Tibial artery (tissue), 4 donors: ENCODE data around the gene UPF2.

Experiments used
- DNase-seq, 2 donors: peaks; one replicate each; pipeline ENCODE4 v3.0.0-alpha.2; 2019
- H3K27ac ChIP-seq, 2 donors: fragments of 200-600 bp; sonication (generic) in 1 of 2; 1 replicate in 1 of 2; 2 replicates in 1 of 2; pipeline ENCODE4 v1.5.1; 2018 to 2019; ENCODE audit warnings: mild to moderate bottlenecking in 1 of 2
- H3K27me3 ChIP-seq, 2 donors: fragments of 200-600 bp; sonication (generic) in 1 of 2; one replicate each; pipeline versions ENCODE4 v1.5.1 to v1.6.0; 2016 to 2019
- H3K36me3 ChIP-seq, 3 donors: fragments of 200-600 bp; sonication (generic) in 2 of 3; one replicate each; pipeline ENCODE4 v1.5.1; 2016 to 2019; ENCODE audit warnings: mild to moderate bottlenecking in 2 of 3
- H3K4me1 ChIP-seq, 4 donors: fragments of 200-600 bp; sonication (generic) in 2 of 4; 1 replicate in 3 of 4; 2 replicates in 1 of 4; pipeline ENCODE4 v1.5.1; 2016 to 2019
- H3K4me3 ChIP-seq, 2 donors: fragments of 200-600 bp; sonication (generic) in 1 of 2; 1 replicate in 1 of 2; 2 replicates in 1 of 2; pipeline ENCODE4 v1.5.1; 2018 to 2019; ENCODE audit warnings: mild to moderate bottlenecking in 2 of 2
- H3K9me3 ChIP-seq, 3 donors: fragments of 200-600 bp; sonication (generic) in 1 of 3; one replicate each; pipeline ENCODE4 v1.5.1; 2016 to 2019
- intact Hi-C: fragments of 100-400 bp; cut with DNase I; formaldehyde crosslinking; loops from one replicate; pipeline ENCODE4 v1.15.0; 2023; ENCODE audit warnings: low total_unique reads
- TF ChIP-seq, protein P1 (sequence below), 2 experiments: fragments of 200-600 bp in 1 of 2; fragments of 450-650 bp in 1 of 2; IDR thresholded peaks; one replicate each; pipeline ENCODE4 v1.5.1; 2017 to 2019; ENCODE audit warnings: antibody characterized with exemption in 2 of 2, mild to moderate bottlenecking in 1 of 2, moderate library complexity in 1 of 2

Gene UPF2, protein sequence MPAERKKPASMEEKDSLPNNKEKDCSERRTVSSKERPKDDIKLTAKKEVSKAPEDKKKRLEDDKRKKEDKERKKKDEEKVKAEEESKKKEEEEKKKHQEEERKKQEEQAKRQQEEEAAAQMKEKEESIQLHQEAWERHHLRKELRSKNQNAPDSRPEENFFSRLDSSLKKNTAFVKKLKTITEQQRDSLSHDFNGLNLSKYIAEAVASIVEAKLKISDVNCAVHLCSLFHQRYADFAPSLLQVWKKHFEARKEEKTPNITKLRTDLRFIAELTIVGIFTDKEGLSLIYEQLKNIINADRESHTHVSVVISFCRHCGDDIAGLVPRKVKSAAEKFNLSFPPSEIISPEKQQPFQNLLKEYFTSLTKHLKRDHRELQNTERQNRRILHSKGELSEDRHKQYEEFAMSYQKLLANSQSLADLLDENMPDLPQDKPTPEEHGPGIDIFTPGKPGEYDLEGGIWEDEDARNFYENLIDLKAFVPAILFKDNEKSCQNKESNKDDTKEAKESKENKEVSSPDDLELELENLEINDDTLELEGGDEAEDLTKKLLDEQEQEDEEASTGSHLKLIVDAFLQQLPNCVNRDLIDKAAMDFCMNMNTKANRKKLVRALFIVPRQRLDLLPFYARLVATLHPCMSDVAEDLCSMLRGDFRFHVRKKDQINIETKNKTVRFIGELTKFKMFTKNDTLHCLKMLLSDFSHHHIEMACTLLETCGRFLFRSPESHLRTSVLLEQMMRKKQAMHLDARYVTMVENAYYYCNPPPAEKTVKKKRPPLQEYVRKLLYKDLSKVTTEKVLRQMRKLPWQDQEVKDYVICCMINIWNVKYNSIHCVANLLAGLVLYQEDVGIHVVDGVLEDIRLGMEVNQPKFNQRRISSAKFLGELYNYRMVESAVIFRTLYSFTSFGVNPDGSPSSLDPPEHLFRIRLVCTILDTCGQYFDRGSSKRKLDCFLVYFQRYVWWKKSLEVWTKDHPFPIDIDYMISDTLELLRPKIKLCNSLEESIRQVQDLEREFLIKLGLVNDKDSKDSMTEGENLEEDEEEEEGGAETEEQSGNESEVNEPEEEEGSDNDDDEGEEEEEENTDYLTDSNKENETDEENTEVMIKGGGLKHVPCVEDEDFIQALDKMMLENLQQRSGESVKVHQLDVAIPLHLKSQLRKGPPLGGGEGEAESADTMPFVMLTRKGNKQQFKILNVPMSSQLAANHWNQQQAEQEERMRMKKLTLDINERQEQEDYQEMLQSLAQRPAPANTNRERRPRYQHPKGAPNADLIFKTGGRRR

GRCh38 chr10:12042797-12043651 is at the start of gene UPF2:
Gene UPF2, minus strand, starts transcription at chr10:12042809. Its CDS starts 7,386 bp downstream, at chr10:12035423.
- H3K9me3 ChIP-seq = no peaks in the 10 kb centered on the region
- peak within 1 kb of the TSS; percentile 88 to 93 for H3K27ac ChIP-seq
- TF ChIP-seq, protein P1, sequence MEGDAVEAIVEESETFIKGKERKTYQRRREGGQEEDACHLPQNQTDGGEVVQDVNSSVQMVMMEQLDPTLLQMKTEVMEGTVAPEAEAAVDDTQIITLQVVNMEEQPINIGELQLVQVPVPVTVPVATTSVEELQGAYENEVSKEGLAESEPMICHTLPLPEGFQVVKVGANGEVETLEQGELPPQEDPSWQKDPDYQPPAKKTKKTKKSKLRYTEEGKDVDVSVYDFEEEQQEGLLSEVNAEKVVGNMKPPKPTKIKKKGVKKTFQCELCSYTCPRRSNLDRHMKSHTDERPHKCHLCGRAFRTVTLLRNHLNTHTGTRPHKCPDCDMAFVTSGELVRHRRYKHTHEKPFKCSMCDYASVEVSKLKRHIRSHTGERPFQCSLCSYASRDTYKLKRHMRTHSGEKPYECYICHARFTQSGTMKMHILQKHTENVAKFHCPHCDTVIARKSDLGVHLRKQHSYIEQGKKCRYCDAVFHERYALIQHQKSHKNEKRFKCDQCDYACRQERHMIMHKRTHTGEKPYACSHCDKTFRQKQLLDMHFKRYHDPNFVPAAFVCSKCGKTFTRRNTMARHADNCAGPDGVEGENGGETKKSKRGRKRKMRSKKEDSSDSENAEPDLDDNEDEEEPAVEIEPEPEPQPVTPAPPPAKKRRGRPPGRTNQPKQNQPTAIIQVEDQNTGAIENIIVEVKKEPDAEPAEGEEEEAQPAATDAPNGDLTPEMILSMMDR (IDR thresholded peaks at IDR 0.05) = peak in 1 of 2 experiments; percentile 36
- intact Hi-C loops = loop anchor here (1.0 kb wide), 1 partner anchor 25 kb away; the partner anchor contains the start of gene DHTKD1
- H3K27me3 ChIP-seq = no peaks in the 10 kb centered on the region
- H3K4me3 ChIP-seq = peak within 1 kb of the TSS; percentile 80 to 98
- no peaks in the 10 kb centered on the region for H3K36me3 ChIP-seq
- H3K4me1 ChIP-seq = peaks cover 0 to 19% (median 5%) of the 10 kb centered on the region in 4 donors
- peak; percentile 99 for DNase-seq

- TF ChIP-seq, protein P1 (IDR thresholded peaks at IDR 0.05) = no peak
- Histone ChIP-seq H3K4me3 (no peak overlapping the region), H3K27ac (no peak overlapping the region), H3K9me3 (no peaks in the 10 kb centered on the region), H3K36me3 (peaks cover 61 to 88% (median 66%) of the 10 kb centered on the region in 3 donors), H3K27me3 (no peaks in the 10 kb centered on the region), H3K4me1 (no peaks in the 10 kb centered on the region)
- intact Hi-C loops = no loop called here
- no peak for DNase-seq
These were observed 48.8 kb upstream of the UPF2 start for GRCh38 chr10:12091421-12091820.

DNA sequence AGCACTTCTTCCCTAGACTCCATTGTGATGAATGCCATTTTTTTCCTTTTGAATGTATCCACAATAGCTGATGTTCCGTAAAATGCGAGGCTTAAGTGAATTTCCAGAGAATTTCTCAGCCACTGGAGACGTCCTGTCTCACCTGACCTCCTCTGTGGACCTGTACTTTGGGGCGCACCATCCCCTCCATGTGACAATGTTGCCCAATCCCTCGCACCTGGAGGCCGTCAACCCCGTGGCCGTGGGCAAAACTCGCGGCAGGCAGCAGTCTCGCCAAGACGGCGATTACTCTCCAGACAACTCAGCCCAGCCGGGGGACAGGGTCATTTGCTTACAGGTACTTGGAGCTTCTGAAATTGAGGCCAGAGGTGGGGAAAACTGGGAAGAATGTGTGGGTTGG is 46.3 kb upstream of the UPF2 start:
- intact Hi-C loops = no loop called here
- no peaks in the 10 kb centered on the region for H3K4me1 ChIP-seq
- DNase-seq = no peak
- H3K27ac ChIP-seq = no peak overlapping the region
- peaks cover 66 to 89% (median 73%) of the 10 kb centered on the region in 3 donors for H3K36me3 ChIP-seq
- H3K4me3 ChIP-seq = no peak overlapping the region
- no peaks in the 10 kb centered on the region for H3K9me3 ChIP-seq
- TF ChIP-seq, protein P1 (IDR thresholded peaks at IDR 0.05) = no peak
- H3K27me3 ChIP-seq = no peaks in the 10 kb centered on the region

- H3K27me3 ChIP-seq = no peaks in the 10 kb centered on the region
- H3K36me3 ChIP-seq = peaks cover 39 to 58% (median 41%) of the 10 kb centered on the region in 3 donors
- H3K4me3 ChIP-seq = no peak overlapping the region
- H3K9me3 ChIP-seq = no peaks in the 10 kb centered on the region
- intact Hi-C loops = no loop called here
- DNase-seq = no peak
- no peak overlapping the region for H3K27ac ChIP-seq
- no peaks in the 10 kb centered on the region for H3K4me1 ChIP-seq
- TF ChIP-seq, protein P1 (IDR thresholded peaks at IDR 0.05) = no peak
These were observed 39.4 kb upstream of the UPF2 start for GRCh38 chr10:12081879-12082557.
